Neuronal stem cell (in vitro differentiated cells): Measurements from ENCODE around the gene TMEM231.
A peak's percentile ranks its signal among the peaks of the same experiment; 100 is the strongest.

Experiments
- DNase-seq: peaks from one replicate; pipeline ENCODE4 v3.0.0-alpha.2; 2013; ENCODE audit warnings: low spot score
- H2AFZ ChIP-seq: one replicate; pipeline ENCODE4 v1.6.1; 2013; ENCODE audit warnings: mild to moderate bottlenecking, low read length, inconsistent platforms
- H2AK5ac ChIP-seq: 2 replicates; pipeline ENCODE4 v1.6.1; 2013; ENCODE audit warnings: low read depth, mild to moderate bottlenecking, inconsistent platforms, low read length, moderate library complexity, mixed read lengths
- H2BK120ac ChIP-seq: 2 replicates; pipeline ENCODE4 v1.6.1; 2013; ENCODE audit warnings: low read depth, mild to moderate bottlenecking, inconsistent platforms, low read length, moderate library complexity, mixed read lengths
- H2BK12ac ChIP-seq: one replicate; pipeline ENCODE4 v1.6.1; 2013; ENCODE audit warnings: low read length, inconsistent platforms
- H2BK15ac ChIP-seq: 2 replicates; pipeline ENCODE4 v1.6.1; 2013; ENCODE audit warnings: mild to moderate bottlenecking, low read length, inconsistent platforms, mixed read lengths
- H2BK5ac ChIP-seq: one replicate; pipeline ENCODE4 v1.6.1; 2013; ENCODE audit warnings: inconsistent platforms, mild to moderate bottlenecking, low read length, moderate library complexity
- H3K14ac ChIP-seq: one replicate; pipeline ENCODE4 v1.6.1; 2013; ENCODE audit warnings: low read length, inconsistent platforms
- H3K18ac ChIP-seq: 2 replicates; pipeline ENCODE4 v1.6.1; 2013; ENCODE audit warnings: low read length, inconsistent platforms
- H3K23ac ChIP-seq: 2 replicates; pipeline ENCODE4 v1.6.1; 2013; ENCODE audit warnings: low read depth, mild to moderate bottlenecking, mixed read lengths, low read length, inconsistent platforms; ENCODE audit not compliant: poor library complexity
- H3K27ac ChIP-seq: replicated peaks from 3 replicates; pipeline ENCODE4 v1.5.1; 2013; ENCODE audit warnings: low read length, inconsistent platforms
- H3K27me3 ChIP-seq, 3 experiments: 2 replicates each; pipeline ENCODE4 v1.6.1; 2013; ENCODE audit warnings: low read length in 3 of 3, mild to moderate bottlenecking in 2 of 3, inconsistent platforms in 1 of 3, low read depth in 1 of 3, mixed read lengths in 1 of 3, moderate library complexity in 1 of 3; ENCODE audit not compliant: control insufficient read depth in 3 of 3, insufficient read depth in 3 of 3
- H3K36me3 ChIP-seq, 2 donors: replicated peaks in 1 of 2; 2 replicates each; pipeline ENCODE4 v1.6.1; 2013; ENCODE audit warnings: low read length in 2 of 2; ENCODE audit not compliant: control insufficient read depth in 2 of 2, insufficient read depth in 2 of 2
- H3K4ac ChIP-seq: 2 replicates; pipeline ENCODE4 v1.6.1; 2013; ENCODE audit warnings: inconsistent platforms, mild to moderate bottlenecking, low read length, moderate library complexity
- H3K4me1 ChIP-seq, 2 donors: 1 replicate in 1 of 2; 2 replicates in 1 of 2; pipeline ENCODE4 v1.6.1; 2013; ENCODE audit warnings: low read length in 2 of 2, low read depth in 1 of 2; ENCODE audit not compliant: control insufficient read depth in 2 of 2, insufficient read depth in 1 of 2
- H3K4me2 ChIP-seq: one replicate; pipeline ENCODE4 v1.6.1; 2013; ENCODE audit warnings: mild to moderate bottlenecking, low read length, inconsistent platforms; ENCODE audit not compliant: insufficient read depth, poor library complexity, severe bottlenecking
- H3K4me3 ChIP-seq, 2 donors: 2 replicates each; pipeline ENCODE4 v1.5.1; 2013; ENCODE audit warnings: low read length in 2 of 2, mild to moderate bottlenecking in 2 of 2, inconsistent platforms in 1 of 2, moderate library complexity in 1 of 2
- H3K79me1 ChIP-seq: one replicate; pipeline ENCODE4 v1.6.1; 2013; ENCODE audit warnings: low read depth, mild to moderate bottlenecking, inconsistent platforms, low read length, moderate library complexity
- H3K9ac ChIP-seq: one replicate; pipeline ENCODE4 v1.6.1; 2013; ENCODE audit warnings: mild to moderate bottlenecking, low read depth, low read length, inconsistent platforms; ENCODE audit not compliant: poor library complexity
- H3K9me3 ChIP-seq, 2 donors: replicated peaks in 1 of 2; 2 replicates each; pipeline versions ENCODE3 to v1.6.1; 2013; ENCODE audit warnings: low read length in 2 of 2, mild to moderate bottlenecking in 2 of 2, inconsistent platforms in 1 of 2, low read depth in 1 of 2, mixed read lengths in 1 of 2, moderate library complexity in 1 of 2; ENCODE audit not compliant: control insufficient read depth in 2 of 2, insufficient read depth in 1 of 2
- H4K8ac ChIP-seq: one replicate; pipeline ENCODE4 v1.6.1; 2013; ENCODE audit warnings: low read depth, mild to moderate bottlenecking, inconsistent platforms, low read length, moderate library complexity
- H4K91ac ChIP-seq: one replicate; pipeline ENCODE4 v1.6.1; 2013; ENCODE audit warnings: low read length, low read depth, mild to moderate bottlenecking, inconsistent platforms; ENCODE audit not compliant: poor library complexity
- WGBS, 2 donors: extraction: QIAGEN DNeasy Blood & Tissue Kit; methylation state at CpG; one replicate each; pipeline ENCODE4 v1.1.7; 2013; ENCODE audit warnings: missing lambda C conversion rate in 2 of 2, mixed read lengths in 1 of 2; ENCODE audit not compliant: insufficient read length in 2 of 2, insufficient replicate concordance in 1 of 2; ENCODE audit errors: extremely low coverage in 2 of 2; 5-methylcytosine and 5-hydroxymethylcytosine counted together

TMEM231 gene

GRCh38 chr16:75567911-75568310 is 11.9 kb upstream of the TMEM231 start:
- Histone ChIP-seq H3K27me3 (no peaks in the 10 kb centered on the region), H3K18ac (no peak overlapping the region), H3K4me2 (no peak overlapping the region), H2BK5ac (no peak overlapping the region), H3K27ac (no peak overlapping the region), H3K79me1 (peaks cover 17% of the 10 kb centered on the region), H3K4me3 (peak overlapping the region in 1 of 2 donors; percentile 84), H4K8ac (no peak overlapping the region), H3K36me3 (peaks cover 30 to 57% of the 10 kb centered on the region in 2 donors), H3K4me1 (peaks cover 7 to 11% of the 10 kb centered on the region in 2 donors), H3K4ac (no peak overlapping the region), H2BK15ac (no peak overlapping the region), H3K9ac (no peak overlapping the region), H3K9me3 (no peaks in the 10 kb centered on the region), H2BK120ac (no peak overlapping the region), H4K91ac (no peak overlapping the region), H2AFZ (no peak overlapping the region), H2AK5ac (no peak overlapping the region), H2BK12ac (no peak overlapping the region), H3K14ac (no peak overlapping the region), H3K23ac (no peak overlapping the region)
- WGBS, 2 donors: no CpG with 5 or more reads among the region's 4 CpGs
- no peak for DNase-seq

- Histone ChIP-seq H4K8ac (no peak overlapping the region), H3K23ac (peak overlapping the region; percentile 70), H3K27ac (no peak overlapping the region), H3K9me3 (no peaks in the 10 kb centered on the region), H2BK12ac (no peak overlapping the region), H2BK5ac (peak overlapping the region; percentile 45), H3K9ac (peak overlapping the region; percentile 97), H2BK120ac (no peak overlapping the region), H3K18ac (peak overlapping the region; percentile 97), H3K14ac (peak overlapping the region; percentile 71), H3K27me3 (no peaks in the 10 kb centered on the region), H3K79me1 (peaks cover 13% of the 10 kb centered on the region), H3K36me3 (peaks cover 21 to 46% of the 10 kb centered on the region in 2 donors), H2AK5ac (peak overlapping the region; percentile 34), H3K4ac (no peak overlapping the region), H2AFZ (peak overlapping the region; percentile 99), H3K4me2 (peak overlapping the region; percentile 92), H2BK15ac (no peak overlapping the region), H3K4me1 (peaks cover 7 to 11% of the 10 kb centered on the region in 2 donors), H4K91ac (no peak overlapping the region), H3K4me3 (peak overlapping the region; percentile 84 to 99)
- DNase-seq: no peak
- WGBS, 2 donors: no CpG with 5 or more reads among the region's 32 CpGs
These were observed 10.8 kb upstream of the TMEM231 start for GRCh38 chr16:75566758-75567255.

GRCh38 chr16:75566040-75566757 is 10.1 kb upstream of the TMEM231 start, which contains the start of gene GABARAPL2:
Gene GABARAPL2 (plus strand): TSS chr16:75566379. CDS start chr16:75566487, 108 bp downstream.
- peak within 1 kb of the TSS; percentile 84 to 99 for H3K4me3 ChIP-seq
- H3K9ac ChIP-seq: peak within 1 kb of the TSS; percentile 97
- no peak within 1 kb of the TSS for H2BK12ac ChIP-seq
- no peak within 1 kb of the TSS for H4K91ac ChIP-seq
- H3K36me3 ChIP-seq: peaks cover 21 to 40% of the 10 kb centered on the region in 2 donors
- H3K23ac ChIP-seq: peak within 1 kb of the TSS; percentile 70
- H3K4me2 ChIP-seq: peak within 1 kb of the TSS; percentile 92
- H3K18ac ChIP-seq: peak within 1 kb of the TSS; percentile 97
- H3K27ac ChIP-seq: no peak within 1 kb of the TSS
- peaks cover 7 to 11% of the 10 kb centered on the region in 2 donors for H3K4me1 ChIP-seq
- H4K8ac ChIP-seq: no peak within 1 kb of the TSS
- H3K4ac ChIP-seq: no peak within 1 kb of the TSS
- H2AK5ac ChIP-seq: peak within 1 kb of the TSS; percentile 34
- H2BK15ac ChIP-seq: no peak within 1 kb of the TSS
- no CpG with 5 or more reads among the region's 69 CpGs for WGBS, 2 donors
- peak within 1 kb of the TSS; percentile 99 for H2AFZ ChIP-seq
- H3K27me3 ChIP-seq: no peaks in the 10 kb centered on the region
- DNase-seq: peak; percentile 93
- H3K79me1 ChIP-seq: peaks cover 13% of the 10 kb centered on the region
- peak within 1 kb of the TSS; percentile 45 for H2BK5ac ChIP-seq
- peak within 1 kb of the TSS; percentile 71 for H3K14ac ChIP-seq
- no peak within 1 kb of the TSS for H2BK120ac ChIP-seq
- no peaks in the 10 kb centered on the region for H3K9me3 ChIP-seq

- no CpG with 5 or more reads among the region's 15 CpGs for WGBS, 2 donors
- H3K4ac ChIP-seq: no peak overlapping the region
These were observed 9.6 kb upstream of the TMEM231 start for GRCh38 chr16:75565640-75566039.

More at GRCh38 chr16:75565640-75566039, 9.6 kb upstream of the TMEM231 start:
- no peak overlapping the region for H2BK5ac ChIP-seq
- H3K18ac ChIP-seq: peak overlapping the region; percentile 78
- H3K36me3 ChIP-seq: peaks cover 20 to 34% of the 10 kb centered on the region in 2 donors
- no peak overlapping the region for H2AK5ac ChIP-seq
- no peak overlapping the region for H3K9ac ChIP-seq
- peak overlapping the region; percentile 99 for H2AFZ ChIP-seq
- no peak overlapping the region for H2BK15ac ChIP-seq
- peak overlapping the region; percentile 82 to 84 for H3K4me3 ChIP-seq
- no peak overlapping the region for H3K23ac ChIP-seq
- H2BK120ac ChIP-seq: no peak overlapping the region
- H3K14ac ChIP-seq: no peak overlapping the region
- H3K79me1 ChIP-seq: peaks cover 13% of the 10 kb centered on the region
- no peak overlapping the region for H4K91ac ChIP-seq
- peak overlapping the region; percentile 61 for H3K4me2 ChIP-seq
- H3K27ac ChIP-seq: no peak overlapping the region
- no peak for DNase-seq
- no peaks in the 10 kb centered on the region for H3K27me3 ChIP-seq
- no peak overlapping the region for H2BK12ac ChIP-seq
- H4K8ac ChIP-seq: no peak overlapping the region
- no peaks in the 10 kb centered on the region for H3K9me3 ChIP-seq
- H3K4me1 ChIP-seq: peaks cover 9 to 11% of the 10 kb centered on the region in 2 donors
